Measurements from ENCODE around the gene RBM4. TPM values are rescaled to one million over a fixed set of nuclear protein-coding genes. Genes with fewer than 3 reads are reported as not detected.
"Not testable (repeated sequence)": the region's sequence is repeated elsewhere in the genome, so short reads cannot be mapped to it uniquely, and the experiment has no call there.

Gene RBM4
- total RNA-seq, result 10 to 100 TPM; 61.2 to 84.0 TPM

- DNase-seq (ENCODE audit: low spot score) (peak; percentile 92), ATAC-seq (ENCODE audit: insufficient number of reproducible peaks, low FRiP score, low read depth) (peak; percentile 99)
- H3K36me3 ChIP-seq, result peaks cover 6% of the 10 kb centered on the region
- no peak for TF ChIP-seq CTCF (IDR thresholded peaks at IDR 0.05)
- H3K27me3 ChIP-seq (replicated peaks; ENCODE audit: insufficient read depth), result no peaks in the 10 kb centered on the region
- no peaks in the 10 kb centered on the region for H3K9me3 ChIP-seq
- H3K27ac ChIP-seq, result peak within 1 kb of the TSS; percentile 75 to 77
- peaks cover 39 to 57% of the 10 kb centered on the region in 2 donors for H3K4me1 ChIP-seq (ENCODE audit: control insufficient read depth in 1 of 2, low read depth in 2 of 2)
- peak within 1 kb of the TSS; percentile 93 for H3K4me3 ChIP-seq
These were observed at the start of gene RBM4 for GRCh38 chr11:66638177-66639065. RBM4 (plus strand) TSS chr11:66638703; CDS start chr11:66639712, 1,009 bp downstream.

- not testable (repeated sequence) for DNase-seq (ENCODE audit: low spot score); ATAC-seq (ENCODE audit: insufficient number of reproducible peaks, low FRiP score, low read depth); H3K4me3 ChIP-seq; H3K27me3 ChIP-seq (replicated peaks; ENCODE audit: insufficient read depth); H3K36me3 ChIP-seq; H3K9me3 ChIP-seq; H3K27ac ChIP-seq
- H3K4me1 ChIP-seq (ENCODE audit: control insufficient read depth in 1 of 2, low read depth in 2 of 2), result peaks cover 7 to 16% of the 10 kb centered on the region in 2 donors
These were observed 49.2 kb upstream of the RBM4 start for GRCh38 chr11:66589315-66589714.

GRCh38 chr11:66589996-66590675, 48.4 kb upstream of the RBM4 start:
- ATAC-seq (ENCODE audit: insufficient number of reproducible peaks, low FRiP score, low read depth), result no peak
- no peaks in the 10 kb centered on the region for H3K36me3 ChIP-seq
- no peak overlapping the region for H3K4me3 ChIP-seq
- peaks cover 7 to 25% of the 10 kb centered on the region in 2 donors for H3K4me1 ChIP-seq (ENCODE audit: control insufficient read depth in 1 of 2, low read depth in 2 of 2)
- H3K27me3 ChIP-seq (replicated peaks; ENCODE audit: insufficient read depth), result no peaks in the 10 kb centered on the region
- no peak overlapping the region for H3K27ac ChIP-seq
- no peaks in the 10 kb centered on the region for H3K9me3 ChIP-seq
- no peak for DNase-seq (ENCODE audit: low spot score)
- TF ChIP-seq CTCF (IDR thresholded peaks at IDR 0.05), result no peak

- no peak for TF ChIP-seq CTCF (IDR thresholded peaks at IDR 0.05)
- H3K27me3 ChIP-seq (replicated peaks; ENCODE audit: insufficient read depth), result no peaks in the 10 kb centered on the region
- no peak for ATAC-seq (ENCODE audit: insufficient number of reproducible peaks, low FRiP score, low read depth)
These were observed 47.3 kb upstream of the RBM4 start for GRCh38 chr11:66591175-66591574.

GRCh38 chr11:66592457-66593302, 45.8 kb upstream of the RBM4 start, which contains the start of the genes CCDC87 and CCS:
CCDC87 (minus strand) TSS chr11:66593063; CDS start chr11:66593015, 48 bp downstream.
CCS (plus strand) TSS chr11:66593185; CDS start chr11:66593262, 77 bp downstream.
- Histone ChIP-seq H3K36me3 (no peaks in the 10 kb centered on the region), H3K9me3 (no peaks in the 10 kb centered on the region), H3K27me3 (replicated peaks; ENCODE audit: insufficient read depth) (no peaks in the 10 kb centered on the region), H3K4me1 (ENCODE audit: control insufficient read depth in 1 of 2, low read depth in 2 of 2) (peaks cover 12 to 33% of the 10 kb centered on the region in 2 donors), H3K27ac (peak within 1 kb of the TSS; percentile 65 to 78), H3K4me3 (peak within 1 kb of the TSS; percentile 88)
- peak; percentile 69 for TF ChIP-seq CTCF (IDR thresholded peaks at IDR 0.05)
- peak; percentile 96 for DNase-seq (ENCODE audit: low spot score)
- peak; percentile 89 for ATAC-seq (ENCODE audit: insufficient number of reproducible peaks, low FRiP score, low read depth)

More at GRCh38 chr11:66591175-66591574, 47.3 kb upstream of the RBM4 start:
- H3K9me3 ChIP-seq, result no peaks in the 10 kb centered on the region
- H3K27ac ChIP-seq, result no peak overlapping the region
- H3K4me3 ChIP-seq, result no peak overlapping the region
- H3K36me3 ChIP-seq, result no peaks in the 10 kb centered on the region
- no peak for DNase-seq (ENCODE audit: low spot score)
- H3K4me1 ChIP-seq (ENCODE audit: control insufficient read depth in 1 of 2, low read depth in 2 of 2), result peaks cover 12 to 33% of the 10 kb centered on the region in 2 donors

Measured in thoracic aorta (tissue), 2 donors.